HFFc6 (cell line): ENCODE results near the gene UGT2B15. TPM values are rescaled to one million over a fixed set of nuclear protein-coding genes. Genes with fewer than 3 reads are reported as not detected.
"Not testable (repeated sequence)": the region's sequence is repeated elsewhere in the genome, so short reads cannot be mapped to it uniquely, and the experiment has no call there.

Source experiments
- DNase-seq: peaks from one replicate; pipeline ENCODE4 v3.0.0-alpha.2; 2018
- H3K27ac Mint-ChIP-seq: 2 replicates; pipeline ENCODE4 v1.8.0; 2020; ENCODE audit warnings: mild to moderate bottlenecking, mixed read lengths
- H3K27me3 Mint-ChIP-seq: 2 replicates; pipeline ENCODE4 v1.8.0; 2021; ENCODE audit warnings: mild to moderate bottlenecking, moderate library complexity, mixed read lengths; ENCODE audit not compliant: insufficient read depth
- H3K36me3 Mint-ChIP-seq: 2 replicates; pipeline ENCODE4 v1.8.0; 2021; ENCODE audit warnings: low read depth, mixed read lengths
- H3K4me1 Mint-ChIP-seq: 2 replicates; pipeline ENCODE4 v1.8.0; 2020; ENCODE audit warnings: low read depth, mixed read lengths
- H3K4me3 Mint-ChIP-seq: 2 replicates; pipeline ENCODE4 v1.8.0; 2020; ENCODE audit warnings: mild to moderate bottlenecking, moderate library complexity, mixed read lengths
- H3K9me3 Mint-ChIP-seq: 2 replicates; pipeline ENCODE4 v1.8.0; 2020; ENCODE audit warnings: mild to moderate bottlenecking, mixed read lengths
- CTCF ChIP-seq: fragments of 200-600 bp; sonication (generic); IDR thresholded peaks from 2 replicates; pipeline ENCODE4 v1.5.0; 2021; ENCODE audit warnings: antibody characterized with exemption, mild to moderate bottlenecking
- total RNA-seq, 6 experiments: library from RNA; stranded (reverse); fragmentation: NEBNext Ultra II Directional; extraction: Animal tissue kit (Norgen Biotek cat#: 25700); gene quantifications; 2 replicates in 1 of 6; 3 replicates in 5 of 6; pipeline ENCODE4 v1.2.3, GENCODE V29; 2021

UGT2B15 gene
- total RNA-seq, 6 experiments from 2014 or later, result not detected

- Mint-ChIP-seq H3K9me3 (peaks cover 47% of the 10 kb centered on the region), H3K27me3 (no peaks in the 10 kb centered on the region), H3K27ac (no peak overlapping the region), H3K36me3 (no peaks in the 10 kb centered on the region), H3K4me3 (no peak overlapping the region), H3K4me1 (no peaks in the 10 kb centered on the region)
- DNase-seq, result no peak
- no peak for TF ChIP-seq CTCF
Observed at GRCh38 chr4:68673143-68673542, 2.7 kb upstream of the UGT2B15 start.

- H3K9me3 Mint-ChIP-seq, result peaks cover 39% of the 10 kb centered on the region
- DNase-seq, H3K36me3 Mint-ChIP-seq, H3K4me1 Mint-ChIP-seq, H3K4me3 Mint-ChIP-seq, H3K27ac Mint-ChIP-seq, H3K27me3 Mint-ChIP-seq: not testable (repeated sequence)
Observed at GRCh38 chr4:68671217-68671616, 765 bp upstream of the UGT2B15 start.

- not testable (repeated sequence) for H3K4me1 Mint-ChIP-seq, H3K27me3 Mint-ChIP-seq, H3K4me3 Mint-ChIP-seq, H3K27ac Mint-ChIP-seq, H3K36me3 Mint-ChIP-seq, DNase-seq
- peaks cover 20% of the 10 kb centered on the region for H3K9me3 Mint-ChIP-seq
Observed at GRCh38 chr4:68668537-68669163, 1.8 kb downstream of the UGT2B15 start.

GRCh38 chr4:68667551-68667950 is 2.9 kb downstream of the UGT2B15 start:
- not testable (repeated sequence) for DNase-seq, H3K36me3 Mint-ChIP-seq, H3K4me1 Mint-ChIP-seq, H3K27ac Mint-ChIP-seq, H3K9me3 Mint-ChIP-seq, H3K27me3 Mint-ChIP-seq, H3K4me3 Mint-ChIP-seq

- H3K36me3 Mint-ChIP-seq, H3K4me3 Mint-ChIP-seq, H3K9me3 Mint-ChIP-seq, DNase-seq, H3K4me1 Mint-ChIP-seq, H3K27me3 Mint-ChIP-seq, H3K27ac Mint-ChIP-seq: not testable (repeated sequence)
Observed at GRCh38 chr4:68664721-68665120, 5.7 kb downstream of the UGT2B15 start.

GRCh38 chr4:68662836-68663574 is 7.4 kb downstream of the UGT2B15 start:
- not testable (repeated sequence) for H3K4me1 Mint-ChIP-seq, H3K9me3 Mint-ChIP-seq, H3K27ac Mint-ChIP-seq, H3K4me3 Mint-ChIP-seq, DNase-seq, H3K36me3 Mint-ChIP-seq, H3K27me3 Mint-ChIP-seq

GRCh38 chr4:68658672-68659071 is 11.8 kb downstream of the UGT2B15 start:
- H3K4me1 Mint-ChIP-seq, result no peaks in the 10 kb centered on the region
- H3K9me3 Mint-ChIP-seq, result peaks cover 3% of the 10 kb centered on the region; the same call in 1 of the 2 replicates
- no peaks in the 10 kb centered on the region for H3K27me3 Mint-ChIP-seq
- H3K4me3 Mint-ChIP-seq, result no peak overlapping the region
- DNase-seq, result no peak
- TF ChIP-seq CTCF, result no peak
- H3K36me3 Mint-ChIP-seq, result no peaks in the 10 kb centered on the region
- no peak overlapping the region for H3K27ac Mint-ChIP-seq

- not testable (repeated sequence) for H3K4me1 Mint-ChIP-seq, H3K36me3 Mint-ChIP-seq, H3K27ac Mint-ChIP-seq, H3K4me3 Mint-ChIP-seq, DNase-seq, H3K27me3 Mint-ChIP-seq, H3K9me3 Mint-ChIP-seq
Observed at GRCh38 chr4:68657022-68657594, 13.3 kb downstream of the UGT2B15 start.

- not testable (repeated sequence) for H3K27ac Mint-ChIP-seq, H3K4me3 Mint-ChIP-seq, H3K4me1 Mint-ChIP-seq, H3K27me3 Mint-ChIP-seq, H3K36me3 Mint-ChIP-seq, DNase-seq, H3K9me3 Mint-ChIP-seq
Observed at GRCh38 chr4:68656445-68656973, 13.9 kb downstream of the UGT2B15 start.
